ENCODE data around the gene TMEM200C. TPM values are rescaled to one million over a fixed set of nuclear protein-coding genes. Genes with fewer than 3 reads are reported as not detected.

Gene TMEM200C
- 0.19 TPM for total RNA-seq
- polyA plus RNA-seq: 0.18 TPM
- long read RNA-seq, donor 1: 0 reads
- long read RNA-seq, donor 2, partial matches to known transcripts: 0 of 1 reads
- long read RNA-seq, donor 2, other reads (novel, unspliced or antisense): 0 of 1 reads
- long read RNA-seq, donor 3, partial matches to known transcripts: 0 of 1 reads
- long read RNA-seq, donor 3, other reads (novel, unspliced or antisense): 0 of 1 reads
- long read RNA-seq, donor 4: 0 reads
- long read RNA-seq, donor 5, partial matches to known transcripts: 0 of 1 reads
- long read RNA-seq, donor 5, other reads (novel, unspliced or antisense): 0 of 1 reads
- long read RNA-seq, donor 6, partial matches to known transcripts: 0 of 2 reads
- long read RNA-seq, donor 6, other reads (novel, unspliced or antisense): 0 of 2 reads
- long read RNA-seq, donor 7: 0 reads
- long read RNA-seq, donor 8: 0 reads
- long read RNA-seq, donor 9: 0 reads
- long read RNA-seq, donor 10: 0 reads

- Histone ChIP-seq H3K4me1 (ENCODE audit: control insufficient read depth in 2 of 2, insufficient read depth in 2 of 2, low read length in 2 of 2) (no peaks in the 10 kb centered on the region), H3K9me3 (ENCODE audit: control insufficient read depth in 2 of 2, insufficient read depth in 1 of 2, low read length in 1 of 2) (no peaks in the 10 kb centered on the region), H3K27ac (ENCODE audit: low read depth in 1 of 2, low read length in 1 of 2) (no peak within 1 kb of the TSS), H3K27me3 (ENCODE audit: control insufficient read depth in 2 of 2, insufficient read depth in 1 of 2, low read length in 1 of 2) (peaks cover 63 to 74% of the 10 kb centered on the region in 2 donors), H3K36me3 (ENCODE audit: control insufficient read depth in 2 of 2, insufficient read depth in 2 of 2, low read length in 1 of 2) (no peaks in the 10 kb centered on the region), H3K4me3 (ENCODE audit: low read length in 2 of 2) (peak within 1 kb of the TSS; percentile 20 to 31)
- 1% methylated on average over 72 of the region's 83 CpGs for WGBS
- DNase-seq (ENCODE audit: low read depth in 6 of 9, low spot score in 9 of 9): no peak
Observed at GRCh38 chr18:5895299-5895875, at the start of gene TMEM200C. Gene TMEM200C, minus strand, starts transcription at chr18:5895522. Its CDS starts 3,459 bp downstream, at chr18:5892063.

- no peaks in the 10 kb centered on the region for H3K4me1 ChIP-seq (ENCODE audit: control insufficient read depth in 2 of 2, insufficient read depth in 2 of 2, low read length in 2 of 2)
- no peaks in the 10 kb centered on the region for H3K27me3 ChIP-seq (ENCODE audit: control insufficient read depth in 2 of 2, insufficient read depth in 1 of 2, low read length in 1 of 2)
- 95% methylated on average over 3 of the region's 3 CpGs for WGBS
Observed at GRCh38 chr18:5944448-5944847, 49.1 kb upstream of the TMEM200C start.

GRCh38 chr18:5943514-5943913, 48.2 kb upstream of the TMEM200C start:
- WGBS: 58% methylated on average over 5 of the region's 5 CpGs
- Histone ChIP-seq H3K36me3 (ENCODE audit: control insufficient read depth in 2 of 2, insufficient read depth in 2 of 2, low read length in 1 of 2) (no peaks in the 10 kb centered on the region), H3K27me3 (ENCODE audit: control insufficient read depth in 2 of 2, insufficient read depth in 1 of 2, low read length in 1 of 2) (no peaks in the 10 kb centered on the region), H3K27ac (ENCODE audit: low read depth in 1 of 2, low read length in 1 of 2) (no peak overlapping the region), H3K4me1 (ENCODE audit: control insufficient read depth in 2 of 2, insufficient read depth in 2 of 2, low read length in 2 of 2) (no peaks in the 10 kb centered on the region), H3K9me3 (ENCODE audit: control insufficient read depth in 2 of 2, insufficient read depth in 1 of 2, low read length in 1 of 2) (no peaks in the 10 kb centered on the region), H3K4me3 (ENCODE audit: low read length in 2 of 2) (no peak overlapping the region)
- DNase-seq (ENCODE audit: low read depth in 6 of 9, low spot score in 9 of 9): no peak

More at GRCh38 chr18:5944448-5944847, 49.1 kb upstream of the TMEM200C start:
- Histone ChIP-seq H3K4me3 (ENCODE audit: low read length in 2 of 2) (no peak overlapping the region), H3K27ac (ENCODE audit: low read depth in 1 of 2, low read length in 1 of 2) (no peak overlapping the region), H3K36me3 (ENCODE audit: control insufficient read depth in 2 of 2, insufficient read depth in 2 of 2, low read length in 1 of 2) (no peaks in the 10 kb centered on the region), H3K9me3 (ENCODE audit: control insufficient read depth in 2 of 2, insufficient read depth in 1 of 2, low read length in 1 of 2) (no peaks in the 10 kb centered on the region)
- no peak for DNase-seq (ENCODE audit: low read depth in 6 of 9, low spot score in 9 of 9)

- Histone ChIP-seq H3K36me3 (ENCODE audit: control insufficient read depth in 2 of 2, insufficient read depth in 2 of 2, low read length in 1 of 2) (no peaks in the 10 kb centered on the region), H3K27ac (ENCODE audit: low read depth in 1 of 2, low read length in 1 of 2) (no peak overlapping the region), H3K9me3 (ENCODE audit: control insufficient read depth in 2 of 2, insufficient read depth in 1 of 2, low read length in 1 of 2) (no peaks in the 10 kb centered on the region), H3K4me3 (ENCODE audit: low read length in 2 of 2) (no peak overlapping the region), H3K27me3 (ENCODE audit: control insufficient read depth in 2 of 2, insufficient read depth in 1 of 2, low read length in 1 of 2) (no peaks in the 10 kb centered on the region), H3K4me1 (ENCODE audit: control insufficient read depth in 2 of 2, insufficient read depth in 2 of 2, low read length in 2 of 2) (no peaks in the 10 kb centered on the region)
- no peak for DNase-seq (ENCODE audit: low read depth in 6 of 9, low spot score in 9 of 9)
- WGBS: 44% methylated on average over 6 of the region's 6 CpGs
Observed at GRCh38 chr18:5942591-5942990, 47.3 kb upstream of the TMEM200C start.

GRCh38 chr18:5941890-5942289, 46.6 kb upstream of the TMEM200C start:
- WGBS: 68% methylated on average over 3 of the region's 3 CpGs
- Histone ChIP-seq H3K27ac (ENCODE audit: low read depth in 1 of 2, low read length in 1 of 2) (no peak overlapping the region), H3K4me3 (ENCODE audit: low read length in 2 of 2) (no peak overlapping the region), H3K36me3 (ENCODE audit: control insufficient read depth in 2 of 2, insufficient read depth in 2 of 2, low read length in 1 of 2) (no peaks in the 10 kb centered on the region), H3K4me1 (ENCODE audit: control insufficient read depth in 2 of 2, insufficient read depth in 2 of 2, low read length in 2 of 2) (no peaks in the 10 kb centered on the region), H3K27me3 (ENCODE audit: control insufficient read depth in 2 of 2, insufficient read depth in 1 of 2, low read length in 1 of 2) (no peaks in the 10 kb centered on the region), H3K9me3 (ENCODE audit: control insufficient read depth in 2 of 2, insufficient read depth in 1 of 2, low read length in 1 of 2) (no peaks in the 10 kb centered on the region)
- no peak for DNase-seq (ENCODE audit: low read depth in 6 of 9, low spot score in 9 of 9)

GRCh38 chr18:5939801-5940667, 44.7 kb upstream of the TMEM200C start:
- no peaks in the 10 kb centered on the region for H3K36me3 ChIP-seq (ENCODE audit: control insufficient read depth in 2 of 2, insufficient read depth in 2 of 2, low read length in 1 of 2)
- H3K9me3 ChIP-seq (ENCODE audit: control insufficient read depth in 2 of 2, insufficient read depth in 1 of 2, low read length in 1 of 2): no peaks in the 10 kb centered on the region
- no peaks in the 10 kb centered on the region for H3K4me1 ChIP-seq (ENCODE audit: control insufficient read depth in 2 of 2, insufficient read depth in 2 of 2, low read length in 2 of 2)
- 90% methylated on average over 7 of the region's 7 CpGs for WGBS
- no peak overlapping the region for H3K4me3 ChIP-seq (ENCODE audit: low read length in 2 of 2)
- no peak overlapping the region for H3K27ac ChIP-seq (ENCODE audit: low read depth in 1 of 2, low read length in 1 of 2)
- no peak for DNase-seq (ENCODE audit: low read depth in 6 of 9, low spot score in 9 of 9)
- H3K27me3 ChIP-seq (ENCODE audit: control insufficient read depth in 2 of 2, insufficient read depth in 1 of 2, low read length in 1 of 2): no peaks in the 10 kb centered on the region

- H3K4me3 ChIP-seq (ENCODE audit: low read length in 2 of 2): no peak overlapping the region
- no peaks in the 10 kb centered on the region for H3K27me3 ChIP-seq (ENCODE audit: control insufficient read depth in 2 of 2, insufficient read depth in 1 of 2, low read length in 1 of 2)
- no peaks in the 10 kb centered on the region for H3K36me3 ChIP-seq (ENCODE audit: control insufficient read depth in 2 of 2, insufficient read depth in 2 of 2, low read length in 1 of 2)
- no peaks in the 10 kb centered on the region for H3K4me1 ChIP-seq (ENCODE audit: control insufficient read depth in 2 of 2, insufficient read depth in 2 of 2, low read length in 2 of 2)
- WGBS: 86% methylated on average over 3 of the region's 3 CpGs
- H3K27ac ChIP-seq (ENCODE audit: low read depth in 1 of 2, low read length in 1 of 2): no peak overlapping the region
- DNase-seq (ENCODE audit: low read depth in 6 of 9, low spot score in 9 of 9): no peak
- no peaks in the 10 kb centered on the region for H3K9me3 ChIP-seq (ENCODE audit: control insufficient read depth in 2 of 2, insufficient read depth in 1 of 2, low read length in 1 of 2)
Observed at GRCh38 chr18:5937795-5938194, 42.5 kb upstream of the TMEM200C start.

- DNase-seq (ENCODE audit: low read depth in 6 of 9, low spot score in 9 of 9): no peak
- no peaks in the 10 kb centered on the region for H3K4me1 ChIP-seq (ENCODE audit: control insufficient read depth in 2 of 2, insufficient read depth in 2 of 2, low read length in 2 of 2)
- H3K27me3 ChIP-seq (ENCODE audit: control insufficient read depth in 2 of 2, insufficient read depth in 1 of 2, low read length in 1 of 2): no peaks in the 10 kb centered on the region
- H3K4me3 ChIP-seq (ENCODE audit: low read length in 2 of 2): no peak overlapping the region
- no peaks in the 10 kb centered on the region for H3K9me3 ChIP-seq (ENCODE audit: control insufficient read depth in 2 of 2, insufficient read depth in 1 of 2, low read length in 1 of 2)
- WGBS: 93% methylated on average over 7 of the region's 7 CpGs
- no peaks in the 10 kb centered on the region for H3K36me3 ChIP-seq (ENCODE audit: control insufficient read depth in 2 of 2, insufficient read depth in 2 of 2, low read length in 1 of 2)
- H3K27ac ChIP-seq (ENCODE audit: low read depth in 1 of 2, low read length in 1 of 2): no peak overlapping the region
Observed at GRCh38 chr18:5937121-5937520, 41.8 kb upstream of the TMEM200C start.

GRCh38 chr18:5930789-5931188, 35.5 kb upstream of the TMEM200C start:
- Histone ChIP-seq H3K27ac (ENCODE audit: low read depth in 1 of 2, low read length in 1 of 2) (no peak overlapping the region), H3K4me1 (ENCODE audit: control insufficient read depth in 2 of 2, insufficient read depth in 2 of 2, low read length in 2 of 2) (no peaks in the 10 kb centered on the region), H3K36me3 (ENCODE audit: control insufficient read depth in 2 of 2, insufficient read depth in 2 of 2, low read length in 1 of 2) (no peaks in the 10 kb centered on the region), H3K4me3 (ENCODE audit: low read length in 2 of 2) (no peak overlapping the region), H3K9me3 (ENCODE audit: control insufficient read depth in 2 of 2, insufficient read depth in 1 of 2, low read length in 1 of 2) (no peaks in the 10 kb centered on the region), H3K27me3 (ENCODE audit: control insufficient read depth in 2 of 2, insufficient read depth in 1 of 2, low read length in 1 of 2) (no peaks in the 10 kb centered on the region)
- no peak for DNase-seq (ENCODE audit: low read depth in 6 of 9, low spot score in 9 of 9)
- 76% methylated on average over 2 of the region's 2 CpGs for WGBS

Data from thymus (tissue), 14 donors.